ENCODE data around the gene SPTSSA.

The SPTSSA gene

DNA sequence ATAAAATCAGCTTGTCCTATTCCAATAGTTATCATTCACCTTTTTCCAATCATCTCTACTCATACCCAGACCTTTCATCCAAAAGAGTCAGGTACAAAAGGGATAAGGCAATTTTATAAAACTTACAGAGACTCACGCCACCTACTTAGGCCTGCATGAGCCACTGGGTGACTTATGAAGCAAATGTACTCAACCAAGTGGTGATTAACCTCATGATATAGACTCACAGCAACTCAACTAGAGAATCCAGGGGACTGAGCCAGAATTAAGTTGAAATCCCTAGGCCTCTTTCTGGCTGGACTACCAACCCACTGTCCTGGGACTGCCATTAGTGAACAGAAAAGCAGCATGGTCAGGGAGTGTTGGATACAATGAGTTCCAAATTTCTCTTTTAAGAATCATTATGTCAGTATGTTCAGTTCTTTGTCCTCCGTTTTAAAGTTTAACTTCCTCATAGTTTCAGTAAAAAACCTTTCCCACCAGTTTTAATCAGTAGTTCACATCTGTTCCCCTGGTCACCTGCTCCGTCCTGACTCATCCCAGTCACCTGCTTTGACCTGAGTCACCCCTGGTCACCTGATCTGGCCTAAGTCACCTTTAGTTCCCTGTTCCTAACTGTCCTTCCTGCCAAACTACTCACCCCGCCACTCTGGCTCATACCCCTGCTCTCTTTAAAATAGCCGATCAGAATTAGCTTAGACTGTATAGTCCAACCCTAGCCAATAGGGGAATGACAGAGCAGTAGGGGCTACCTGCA, 36.8 kb downstream of the SPTSSA start:
- H3K9ac ChIP-seq (ENCODE audit: low read depth, low read length) = no peak overlapping the region
- no peak overlapping the region for H3K27ac ChIP-seq (ENCODE audit: low read depth, low read length)
- H3K27me3 ChIP-seq (ENCODE audit: control insufficient read depth, insufficient read depth, low read length) = no peaks in the 10 kb centered on the region
- no peaks in the 10 kb centered on the region for H3K4me1 ChIP-seq (ENCODE audit: control insufficient read depth, insufficient read depth, low read length)
- H3K4me3 ChIP-seq (ENCODE audit: low read depth, low read length) = no peak overlapping the region
- 0 out of 2 replicates have a peak, but pooled peaks cover 9% of the 10 kb centered on the region for H3K9me3 ChIP-seq (ENCODE audit: control insufficient read depth, insufficient read depth, low read length)
- no peaks in the 10 kb centered on the region for H3K36me3 ChIP-seq (ENCODE audit: control insufficient read depth, insufficient read depth, low read length)

GRCh38 chr14:34424488-34424887, 37.6 kb downstream of the SPTSSA start:
- H3K27me3 ChIP-seq (ENCODE audit: control insufficient read depth, insufficient read depth, low read length) = no peaks in the 10 kb centered on the region

DNA sequence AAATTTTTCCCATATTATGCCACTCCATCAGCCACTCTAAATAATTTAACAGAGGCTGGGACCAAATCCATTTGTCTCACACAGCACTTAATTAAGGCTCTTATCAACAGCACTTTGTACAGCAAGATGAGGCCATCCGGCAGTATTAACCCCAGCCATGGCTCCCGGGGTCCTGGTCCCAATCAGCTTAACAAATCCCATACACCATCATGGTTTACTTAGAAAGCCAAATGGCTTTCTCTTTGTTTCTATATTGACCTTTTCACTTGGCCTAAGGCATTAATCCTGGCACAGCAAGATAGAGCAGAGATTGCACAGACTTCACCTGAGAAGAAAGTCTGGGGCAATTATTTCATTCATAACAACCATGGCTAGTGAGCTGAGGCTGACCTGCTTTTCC, 38.6 kb downstream of the SPTSSA start:
- no peak overlapping the region for H3K27ac ChIP-seq (ENCODE audit: low read depth, low read length)
- H3K4me1 ChIP-seq (ENCODE audit: control insufficient read depth, insufficient read depth, low read length) = no peaks in the 10 kb centered on the region
- H3K4me3 ChIP-seq (ENCODE audit: low read depth, low read length) = no peak overlapping the region
- no peak overlapping the region for H3K9ac ChIP-seq (ENCODE audit: low read depth, low read length)
- no peaks in the 10 kb centered on the region for H3K36me3 ChIP-seq (ENCODE audit: control insufficient read depth, insufficient read depth, low read length)
- H3K27me3 ChIP-seq (ENCODE audit: control insufficient read depth, insufficient read depth, low read length) = no peaks in the 10 kb centered on the region
- 0 out of 2 replicates have a peak, but pooled peaks cover 11% of the 10 kb centered on the region for H3K9me3 ChIP-seq (ENCODE audit: control insufficient read depth, insufficient read depth, low read length)

More at GRCh38 chr14:34424488-34424887, 37.6 kb downstream of the SPTSSA start:
- H3K27ac ChIP-seq (ENCODE audit: low read depth, low read length) = no peak overlapping the region
- no peaks in the 10 kb centered on the region for H3K4me1 ChIP-seq (ENCODE audit: control insufficient read depth, insufficient read depth, low read length)
- H3K9ac ChIP-seq (ENCODE audit: low read depth, low read length) = no peak overlapping the region
- H3K36me3 ChIP-seq (ENCODE audit: control insufficient read depth, insufficient read depth, low read length) = no peaks in the 10 kb centered on the region
- H3K4me3 ChIP-seq (ENCODE audit: low read depth, low read length) = no peak overlapping the region
- 0 out of 2 replicates have a peak, but pooled peaks cover 11% of the 10 kb centered on the region for H3K9me3 ChIP-seq (ENCODE audit: control insufficient read depth, insufficient read depth, low read length)

DNA sequence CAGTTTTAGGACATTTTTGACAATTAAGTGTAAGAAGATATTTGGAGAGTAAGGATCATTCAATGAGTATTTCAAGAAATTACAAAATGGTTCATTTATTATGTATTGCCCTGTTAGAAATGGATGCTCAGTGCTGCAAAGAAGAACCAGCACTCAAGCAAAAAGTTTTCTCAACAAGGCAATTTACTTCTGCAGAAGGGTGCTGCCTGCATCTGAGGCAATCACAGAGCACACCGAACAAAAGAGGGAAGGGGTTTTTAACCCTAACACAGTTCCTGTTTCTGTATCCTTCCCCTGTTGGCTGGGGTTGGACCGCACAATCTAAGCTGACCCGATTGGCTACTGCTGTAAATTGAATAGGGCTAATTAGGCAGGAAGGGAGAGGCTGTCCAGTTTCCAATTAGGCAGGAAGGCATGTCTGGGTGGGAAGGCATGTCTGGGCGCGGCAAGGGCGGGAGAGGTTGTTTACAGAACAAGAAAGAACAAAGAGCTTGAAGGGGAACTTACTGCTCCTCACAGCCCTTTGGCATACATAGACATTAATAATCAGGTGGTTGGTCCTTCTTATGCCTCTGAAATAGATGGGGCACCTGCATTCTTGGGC, 41.4 kb downstream of the SPTSSA start:
- Histone ChIP-seq H3K4me3 (ENCODE audit: low read depth, low read length) (no peak overlapping the region), H3K9ac (ENCODE audit: low read depth, low read length) (no peak overlapping the region), H3K4me1 (ENCODE audit: control insufficient read depth, insufficient read depth, low read length) (no peaks in the 10 kb centered on the region), H3K27ac (ENCODE audit: low read depth, low read length) (no peak overlapping the region), H3K9me3 (ENCODE audit: control insufficient read depth, insufficient read depth, low read length) (0 out of 2 replicates have a peak, but pooled peaks cover 11% of the 10 kb centered on the region), H3K27me3 (ENCODE audit: control insufficient read depth, insufficient read depth, low read length) (no peaks in the 10 kb centered on the region), H3K36me3 (ENCODE audit: control insufficient read depth, insufficient read depth, low read length) (no peaks in the 10 kb centered on the region)

DNA sequence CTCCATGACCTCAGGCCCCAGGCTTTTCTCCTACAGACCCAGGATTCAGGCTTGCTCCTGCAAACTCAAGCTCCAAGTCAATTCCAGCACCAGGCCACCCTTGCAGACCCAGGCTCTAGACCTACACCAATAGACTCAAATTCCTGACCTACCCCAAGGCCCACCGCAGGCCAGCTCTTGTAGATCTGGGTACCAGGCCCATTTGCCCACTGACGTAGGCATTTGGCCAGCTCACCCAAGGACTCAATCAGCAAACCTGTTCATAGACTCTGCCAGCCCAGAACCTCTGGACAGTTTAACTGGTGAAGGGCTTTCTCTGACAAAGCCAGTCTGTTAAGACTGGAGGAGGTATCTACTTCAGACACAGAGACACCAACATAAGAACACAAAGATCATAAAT, 52.3 kb downstream of the SPTSSA start:
- Histone ChIP-seq H3K4me3 (ENCODE audit: low read depth, low read length) (no peak overlapping the region), H3K27me3 (ENCODE audit: control insufficient read depth, insufficient read depth, low read length) (no peaks in the 10 kb centered on the region), H3K9ac (ENCODE audit: low read depth, low read length) (no peak overlapping the region), H3K27ac (ENCODE audit: low read depth, low read length) (no peak overlapping the region), H3K9me3 (ENCODE audit: control insufficient read depth, insufficient read depth, low read length) (no peaks in the 10 kb centered on the region), H3K36me3 (ENCODE audit: control insufficient read depth, insufficient read depth, low read length) (no peaks in the 10 kb centered on the region), H3K4me1 (ENCODE audit: control insufficient read depth, insufficient read depth, low read length) (no peaks in the 10 kb centered on the region)

- no peak overlapping the region for H3K4me3 ChIP-seq (ENCODE audit: low read depth, low read length)
- H3K9me3 ChIP-seq (ENCODE audit: control insufficient read depth, insufficient read depth, low read length) = no peaks in the 10 kb centered on the region
- no peaks in the 10 kb centered on the region for H3K27me3 ChIP-seq (ENCODE audit: control insufficient read depth, insufficient read depth, low read length)
- H3K4me1 ChIP-seq (ENCODE audit: control insufficient read depth, insufficient read depth, low read length) = no peaks in the 10 kb centered on the region
- H3K9ac ChIP-seq (ENCODE audit: low read depth, low read length) = no peak overlapping the region
- H3K36me3 ChIP-seq (ENCODE audit: control insufficient read depth, insufficient read depth, low read length) = no peaks in the 10 kb centered on the region
- no peak overlapping the region for H3K27ac ChIP-seq (ENCODE audit: low read depth, low read length)
Measured at GRCh38 chr14:34407951-34408350, 54.1 kb downstream of the SPTSSA start.

- Histone ChIP-seq H3K4me3 (ENCODE audit: low read depth, low read length) (no peak overlapping the region), H3K4me1 (ENCODE audit: control insufficient read depth, insufficient read depth, low read length) (no peaks in the 10 kb centered on the region), H3K27ac (ENCODE audit: low read depth, low read length) (no peak overlapping the region), H3K36me3 (ENCODE audit: control insufficient read depth, insufficient read depth, low read length) (no peaks in the 10 kb centered on the region), H3K27me3 (ENCODE audit: control insufficient read depth, insufficient read depth, low read length) (no peaks in the 10 kb centered on the region), H3K9ac (ENCODE audit: low read depth, low read length) (no peak overlapping the region), H3K9me3 (ENCODE audit: control insufficient read depth, insufficient read depth, low read length) (no peaks in the 10 kb centered on the region)
Measured at GRCh38 chr14:34404416-34404815, 57.6 kb downstream of the SPTSSA start.

DNA sequence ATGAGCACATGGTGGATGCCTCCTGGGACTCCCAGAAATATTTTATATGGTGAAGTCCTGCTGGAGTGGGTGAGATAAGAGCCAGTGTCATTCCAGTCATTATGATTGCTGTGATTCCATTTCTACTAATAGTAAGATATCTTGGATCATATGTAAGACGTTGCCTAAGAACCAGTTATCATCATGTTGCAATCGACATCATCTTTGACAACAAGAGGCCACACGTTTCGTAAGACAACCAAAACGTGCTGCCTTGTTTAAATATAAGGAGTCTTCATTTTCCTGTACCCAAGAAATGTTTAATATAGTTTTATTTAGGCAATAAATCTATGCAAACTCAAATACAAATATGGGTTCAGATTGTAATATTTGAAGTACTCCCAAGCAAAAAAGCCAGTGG, 58.4 kb downstream of the SPTSSA start:
- H3K4me3 ChIP-seq (ENCODE audit: low read depth, low read length) = no peak overlapping the region
- H3K27me3 ChIP-seq (ENCODE audit: control insufficient read depth, insufficient read depth, low read length) = no peaks in the 10 kb centered on the region
- H3K4me1 ChIP-seq (ENCODE audit: control insufficient read depth, insufficient read depth, low read length) = no peaks in the 10 kb centered on the region
- no peaks in the 10 kb centered on the region for H3K36me3 ChIP-seq (ENCODE audit: control insufficient read depth, insufficient read depth, low read length)
- no peaks in the 10 kb centered on the region for H3K9me3 ChIP-seq (ENCODE audit: control insufficient read depth, insufficient read depth, low read length)
- no peak overlapping the region for H3K27ac ChIP-seq (ENCODE audit: low read depth, low read length)
- no peak overlapping the region for H3K9ac ChIP-seq (ENCODE audit: low read depth, low read length)

DNA sequence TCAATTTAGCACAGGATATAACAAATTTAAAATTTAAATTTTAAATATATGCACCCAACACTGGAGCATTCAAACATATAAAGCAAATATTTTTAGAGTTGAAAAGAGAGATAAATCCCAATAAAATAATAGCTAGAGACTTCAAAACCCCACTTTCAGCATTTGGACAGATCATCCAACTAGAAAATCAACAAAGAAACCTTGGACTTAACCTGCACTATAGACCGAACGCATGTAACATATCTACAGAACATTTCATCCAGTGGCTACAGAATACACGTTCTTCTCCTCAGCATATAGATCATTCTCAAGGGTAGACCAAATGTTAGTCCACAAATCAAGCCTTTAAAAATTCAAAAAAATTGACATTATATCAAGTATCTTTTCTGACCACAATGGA, 64.0 kb downstream of the SPTSSA start:
- Histone ChIP-seq H3K36me3 (ENCODE audit: control insufficient read depth, insufficient read depth, low read length) (no peaks in the 10 kb centered on the region), H3K4me3 (ENCODE audit: low read depth, low read length) (no peak overlapping the region), H3K27ac (ENCODE audit: low read depth, low read length) (no peak overlapping the region), H3K9me3 (ENCODE audit: control insufficient read depth, insufficient read depth, low read length) (no peaks in the 10 kb centered on the region), H3K4me1 (ENCODE audit: control insufficient read depth, insufficient read depth, low read length) (no peaks in the 10 kb centered on the region), H3K9ac (ENCODE audit: low read depth, low read length) (no peak overlapping the region), H3K27me3 (ENCODE audit: control insufficient read depth, insufficient read depth, low read length) (no peaks in the 10 kb centered on the region)

DNA sequence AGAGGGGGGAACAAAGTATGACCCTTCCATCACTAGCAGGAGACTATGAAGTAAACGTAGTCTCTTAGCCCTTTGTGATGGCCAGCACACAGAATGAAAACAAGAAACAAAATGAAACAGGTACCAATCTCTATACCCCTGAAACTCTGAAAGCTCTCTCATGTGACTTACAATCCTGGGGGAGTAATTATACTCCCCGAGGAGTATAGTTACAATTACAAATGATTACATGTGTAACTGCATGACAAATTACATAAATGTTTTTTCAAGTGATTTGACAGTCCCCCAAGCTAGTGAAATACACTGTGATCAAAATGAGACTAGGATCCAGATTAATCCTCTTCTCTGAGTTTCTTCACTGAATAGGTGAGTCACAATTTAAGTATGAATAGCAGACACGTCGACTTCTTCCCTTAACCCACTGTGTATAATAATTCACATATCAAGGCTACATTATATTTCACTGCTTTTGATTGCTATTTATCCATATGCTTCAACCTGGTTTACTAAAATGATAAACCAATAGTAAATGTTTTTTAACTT, 74.0 kb downstream of the SPTSSA start:
- H3K27ac ChIP-seq (ENCODE audit: low read depth, low read length) = no peak overlapping the region

GRCh38 chr14:34386865-34387485, 75.1 kb downstream of the SPTSSA start:
- H3K36me3 ChIP-seq (ENCODE audit: control insufficient read depth, insufficient read depth, low read length) = no peaks in the 10 kb centered on the region
- H3K27ac ChIP-seq (ENCODE audit: low read depth, low read length) = no peak overlapping the region
- no peaks in the 10 kb centered on the region for H3K27me3 ChIP-seq (ENCODE audit: control insufficient read depth, insufficient read depth, low read length)
- no peak overlapping the region for H3K4me3 ChIP-seq (ENCODE audit: low read depth, low read length)
- H3K9me3 ChIP-seq (ENCODE audit: control insufficient read depth, insufficient read depth, low read length) = no peaks in the 10 kb centered on the region
- H3K4me1 ChIP-seq (ENCODE audit: control insufficient read depth, insufficient read depth, low read length) = no peaks in the 10 kb centered on the region
- H3K9ac ChIP-seq (ENCODE audit: low read depth, low read length) = no peak overlapping the region

More for the DNA sequence above, 74.0 kb downstream of the SPTSSA start:
- no peak overlapping the region for H3K9ac ChIP-seq (ENCODE audit: low read depth, low read length)
- H3K4me1 ChIP-seq (ENCODE audit: control insufficient read depth, insufficient read depth, low read length) = no peaks in the 10 kb centered on the region
- no peaks in the 10 kb centered on the region for H3K9me3 ChIP-seq (ENCODE audit: control insufficient read depth, insufficient read depth, low read length)
- H3K36me3 ChIP-seq (ENCODE audit: control insufficient read depth, insufficient read depth, low read length) = no peaks in the 10 kb centered on the region
- H3K4me3 ChIP-seq (ENCODE audit: low read depth, low read length) = no peak overlapping the region
- no peaks in the 10 kb centered on the region for H3K27me3 ChIP-seq (ENCODE audit: control insufficient read depth, insufficient read depth, low read length)
